ENCODE results near the gene TEC.

Gene TEC

DNA sequence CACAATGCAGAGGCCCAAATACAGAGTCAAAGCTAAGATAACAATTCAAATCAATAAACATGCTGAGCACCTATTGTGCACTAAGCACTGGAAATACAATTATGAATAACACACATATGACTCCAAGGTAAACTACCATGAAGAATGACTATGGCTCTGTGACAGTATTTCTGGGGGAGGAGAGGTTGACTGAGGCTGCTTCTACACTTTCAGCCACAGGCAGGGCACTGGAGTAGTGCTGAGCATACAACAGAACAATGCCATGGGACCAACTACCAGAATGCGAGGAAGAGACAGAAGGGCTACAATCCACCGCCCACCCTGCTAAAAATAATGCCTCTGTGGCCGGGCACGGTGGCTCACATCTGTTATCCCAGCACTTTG is 13.7 kb downstream of the TEC start:
- H3K36me3 ChIP-seq (ENCODE audit: insufficient read depth, low read length): no peaks in the 10 kb centered on the region
- no peak overlapping the region for H3K9ac ChIP-seq (ENCODE audit: low read depth, low read length)
- H3K4me1 ChIP-seq (ENCODE audit: insufficient read depth, low read length): no peaks in the 10 kb centered on the region
- no peaks in the 10 kb centered on the region for H3K9me3 ChIP-seq (ENCODE audit: control insufficient read depth, insufficient read depth, low read length)

- Histone ChIP-seq H3K36me3 (ENCODE audit: insufficient read depth, low read length) (no peaks in the 10 kb centered on the region), H3K9ac (ENCODE audit: low read depth, low read length) (no peak overlapping the region), H3K9me3 (ENCODE audit: control insufficient read depth, insufficient read depth, low read length) (no peaks in the 10 kb centered on the region), H3K4me1 (ENCODE audit: insufficient read depth, low read length) (no peaks in the 10 kb centered on the region)
These were observed 14.3 kb downstream of the TEC start for GRCh38 chr4:48255072-48255958.

DNA sequence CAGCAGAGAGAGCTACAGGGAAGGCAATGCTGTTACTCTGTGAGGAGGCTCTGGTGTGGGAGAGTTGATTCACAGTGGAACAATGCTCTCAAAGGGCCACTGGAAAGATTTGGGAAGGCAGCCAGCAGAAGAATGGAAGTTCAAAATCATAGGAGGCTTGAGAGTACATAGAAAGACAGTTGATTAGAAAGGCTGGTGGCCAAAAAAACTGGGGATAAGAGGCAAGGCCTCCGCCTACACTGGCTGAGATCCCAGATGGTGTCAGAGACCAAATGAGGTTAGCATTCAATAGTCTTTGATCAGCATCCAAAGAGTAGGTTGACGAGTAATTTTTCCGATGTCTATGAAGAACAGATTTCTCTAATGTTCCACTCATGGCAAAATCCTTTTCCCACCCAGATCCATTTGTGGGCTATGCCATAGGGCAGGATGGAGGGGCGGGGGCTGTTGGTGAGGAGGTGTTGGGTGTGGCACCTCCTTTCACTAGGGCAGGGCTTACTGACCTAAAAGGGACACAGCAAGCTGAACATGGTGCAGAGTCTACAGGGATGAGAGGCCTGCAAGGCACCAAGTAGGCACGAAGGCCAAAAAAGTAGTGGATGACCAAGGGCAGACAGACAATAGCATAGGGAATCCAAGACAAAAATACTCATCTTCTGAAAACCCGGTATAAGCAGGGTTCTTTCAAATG is 15.1 kb downstream of the TEC start:
- no peaks in the 10 kb centered on the region for H3K36me3 ChIP-seq (ENCODE audit: insufficient read depth, low read length)
- no peak overlapping the region for H3K9ac ChIP-seq (ENCODE audit: low read depth, low read length)
- H3K4me1 ChIP-seq (ENCODE audit: insufficient read depth, low read length): no peaks in the 10 kb centered on the region
- H3K9me3 ChIP-seq (ENCODE audit: control insufficient read depth, insufficient read depth, low read length): no peaks in the 10 kb centered on the region

GRCh38 chr4:48252313-48252712 is 17.3 kb downstream of the TEC start:
- Histone ChIP-seq H3K9ac (ENCODE audit: low read depth, low read length) (no peak overlapping the region), H3K9me3 (ENCODE audit: control insufficient read depth, insufficient read depth, low read length) (no peaks in the 10 kb centered on the region), H3K36me3 (ENCODE audit: insufficient read depth, low read length) (no peaks in the 10 kb centered on the region), H3K4me1 (ENCODE audit: insufficient read depth, low read length) (no peaks in the 10 kb centered on the region)

GRCh38 chr4:48250980-48251379 is 18.7 kb downstream of the TEC start:
- Histone ChIP-seq H3K36me3 (ENCODE audit: insufficient read depth, low read length) (no peaks in the 10 kb centered on the region), H3K9me3 (ENCODE audit: control insufficient read depth, insufficient read depth, low read length) (no peaks in the 10 kb centered on the region), H3K9ac (ENCODE audit: low read depth, low read length) (no peak overlapping the region), H3K4me1 (ENCODE audit: insufficient read depth, low read length) (no peaks in the 10 kb centered on the region)

DNA sequence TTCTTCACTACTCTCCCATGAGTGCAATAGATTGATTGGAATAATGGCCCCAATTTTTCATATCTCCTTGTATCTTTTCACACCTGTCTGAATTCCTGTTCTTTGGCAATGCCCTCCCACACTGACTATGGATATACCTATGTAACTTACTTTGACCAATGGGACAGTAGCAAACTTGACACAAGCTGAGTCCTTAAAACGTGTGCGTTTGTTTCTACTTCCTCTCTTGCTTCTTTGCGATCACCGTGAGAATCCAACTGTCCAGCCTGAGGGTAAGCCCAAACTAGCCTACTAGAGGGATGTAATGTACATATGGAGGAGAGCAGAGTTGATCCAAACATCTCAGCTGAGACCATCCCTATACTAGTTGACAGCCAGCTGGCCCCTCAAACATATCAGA is 19.3 kb downstream of the TEC start:
- Histone ChIP-seq H3K9ac (ENCODE audit: low read depth, low read length) (no peak overlapping the region), H3K9me3 (ENCODE audit: control insufficient read depth, insufficient read depth, low read length) (no peaks in the 10 kb centered on the region), H3K4me1 (ENCODE audit: insufficient read depth, low read length) (no peaks in the 10 kb centered on the region), H3K36me3 (ENCODE audit: insufficient read depth, low read length) (no peaks in the 10 kb centered on the region)

GRCh38 chr4:48249378-48249777 is 20.3 kb downstream of the TEC start:
- Histone ChIP-seq H3K9me3 (ENCODE audit: control insufficient read depth, insufficient read depth, low read length) (no peaks in the 10 kb centered on the region), H3K4me1 (ENCODE audit: insufficient read depth, low read length) (no peaks in the 10 kb centered on the region), H3K9ac (ENCODE audit: low read depth, low read length) (no peak overlapping the region), H3K36me3 (ENCODE audit: insufficient read depth, low read length) (no peaks in the 10 kb centered on the region)

GRCh38 chr4:48248559-48248953 is 21.1 kb downstream of the TEC start:
- Histone ChIP-seq H3K36me3 (ENCODE audit: insufficient read depth, low read length) (no peaks in the 10 kb centered on the region), H3K9me3 (ENCODE audit: control insufficient read depth, insufficient read depth, low read length) (no peaks in the 10 kb centered on the region), H3K9ac (ENCODE audit: low read depth, low read length) (no peak overlapping the region), H3K4me1 (ENCODE audit: insufficient read depth, low read length) (no peaks in the 10 kb centered on the region)

- H3K4me1 ChIP-seq (ENCODE audit: insufficient read depth, low read length): no peaks in the 10 kb centered on the region
- H3K9me3 ChIP-seq (ENCODE audit: control insufficient read depth, insufficient read depth, low read length): no peaks in the 10 kb centered on the region
- H3K9ac ChIP-seq (ENCODE audit: low read depth, low read length): no peak overlapping the region
- H3K36me3 ChIP-seq (ENCODE audit: insufficient read depth, low read length): no peaks in the 10 kb centered on the region
These were observed 21.6 kb downstream of the TEC start for GRCh38 chr4:48247878-48248558.

DNA sequence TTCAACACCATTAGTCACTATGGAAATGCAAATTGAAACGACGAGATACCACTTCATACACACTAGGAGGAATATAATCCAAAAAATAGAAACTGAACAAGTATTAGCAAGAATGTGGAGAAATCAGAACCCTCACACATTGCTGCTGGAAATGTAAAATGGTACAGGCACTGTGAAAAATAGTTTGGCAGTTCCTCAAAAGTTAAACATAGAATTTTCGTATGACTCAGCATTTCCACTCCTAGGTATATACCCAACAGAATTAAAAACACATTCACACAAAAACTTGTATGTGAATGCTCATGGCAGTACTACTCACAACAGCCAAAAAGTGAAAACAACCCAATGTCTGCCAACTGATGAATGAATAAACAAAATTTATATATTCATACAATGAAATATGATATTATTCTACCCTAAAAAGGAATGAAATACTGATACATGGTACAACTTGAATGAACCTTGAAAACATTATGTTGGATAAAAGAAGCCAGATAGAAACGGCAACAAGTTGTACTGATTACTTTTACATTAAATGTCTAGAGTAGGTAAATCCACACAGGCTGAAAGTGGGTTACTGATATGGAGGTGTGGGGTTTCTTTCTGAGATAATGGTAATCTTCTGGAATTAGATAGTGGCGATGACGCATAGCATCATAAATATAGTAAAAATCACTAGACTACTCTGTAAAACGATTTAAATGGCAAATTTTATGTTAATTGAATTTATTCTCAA is 22.3 kb downstream of the TEC start:
- Histone ChIP-seq H3K4me1 (ENCODE audit: insufficient read depth, low read length) (no peaks in the 10 kb centered on the region), H3K9ac (ENCODE audit: low read depth, low read length) (no peak overlapping the region), H3K36me3 (ENCODE audit: insufficient read depth, low read length) (no peaks in the 10 kb centered on the region), H3K9me3 (ENCODE audit: control insufficient read depth, insufficient read depth, low read length) (no peaks in the 10 kb centered on the region)

DNA sequence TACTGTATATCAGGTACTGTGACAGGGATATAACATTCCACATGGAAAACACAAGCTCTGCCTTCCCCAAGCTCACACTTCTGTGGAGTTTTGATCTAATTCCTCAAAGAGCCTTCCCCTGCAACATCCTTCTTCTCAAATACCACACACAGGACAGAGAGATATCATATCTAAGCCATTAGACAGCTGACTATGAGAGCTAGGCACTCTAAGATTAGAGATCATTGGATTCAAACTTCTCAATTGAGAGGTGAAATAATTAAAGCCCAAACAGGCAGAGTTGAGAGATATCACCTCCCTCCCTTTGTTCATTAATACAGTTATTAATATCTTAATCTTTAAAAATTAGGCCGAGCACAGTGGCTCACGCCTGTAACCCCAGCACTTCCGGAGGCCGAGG is 25.0 kb downstream of the TEC start:
- Histone ChIP-seq H3K9me3 (ENCODE audit: control insufficient read depth, insufficient read depth, low read length) (no peaks in the 10 kb centered on the region), H3K9ac (ENCODE audit: low read depth, low read length) (no peak overlapping the region), H3K4me1 (ENCODE audit: insufficient read depth, low read length) (no peaks in the 10 kb centered on the region)

DNA sequence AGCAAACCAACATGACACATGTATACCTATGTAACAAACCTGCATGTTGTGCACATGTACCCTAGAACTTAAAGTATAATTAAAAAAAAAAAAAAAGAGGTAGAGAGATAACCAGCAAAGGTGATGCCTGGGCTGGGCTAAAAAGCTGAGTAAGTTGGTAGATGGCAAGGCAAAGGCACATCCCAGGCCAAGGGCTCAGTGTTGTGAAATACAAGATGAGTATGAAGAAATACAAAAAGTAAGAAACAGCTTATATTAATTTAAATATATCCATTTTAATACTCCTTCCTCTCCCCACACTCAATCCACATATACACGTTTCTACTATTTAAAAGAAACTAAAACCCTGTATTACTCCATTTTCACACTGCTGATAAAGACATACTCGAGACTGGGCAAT is 25.8 kb downstream of the TEC start:
- Histone ChIP-seq H3K9me3 (ENCODE audit: control insufficient read depth, insufficient read depth, low read length) (no peaks in the 10 kb centered on the region), H3K4me1 (ENCODE audit: insufficient read depth, low read length) (no peaks in the 10 kb centered on the region), H3K36me3 (ENCODE audit: insufficient read depth, low read length) (no peaks in the 10 kb centered on the region), H3K9ac (ENCODE audit: low read depth, low read length) (no peak overlapping the region)

More for the DNA sequence above, 25.0 kb downstream of the TEC start:
- H3K36me3 ChIP-seq (ENCODE audit: insufficient read depth, low read length): no peaks in the 10 kb centered on the region

DNA sequence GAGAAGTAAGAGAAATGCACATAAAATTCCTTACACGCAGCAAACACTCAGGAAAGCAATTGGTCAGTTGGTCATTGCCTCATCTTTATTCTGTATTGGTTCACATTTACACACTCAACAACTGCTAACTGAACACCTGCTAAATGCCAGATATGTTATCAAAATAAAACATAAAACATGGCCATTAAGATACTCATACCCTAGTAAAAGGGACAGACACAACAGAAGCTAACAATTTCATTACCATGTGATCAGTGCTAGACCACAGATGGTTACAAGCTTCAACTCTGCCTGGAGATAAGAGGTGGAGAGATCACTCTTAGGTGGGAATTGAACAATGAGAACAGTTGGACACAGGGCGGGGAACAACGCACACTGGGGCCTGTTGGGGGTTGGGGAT is 26.2 kb downstream of the TEC start:
- Histone ChIP-seq H3K9me3 (ENCODE audit: control insufficient read depth, insufficient read depth, low read length) (no peaks in the 10 kb centered on the region), H3K36me3 (ENCODE audit: insufficient read depth, low read length) (no peaks in the 10 kb centered on the region), H3K9ac (ENCODE audit: low read depth, low read length) (no peak overlapping the region), H3K4me1 (ENCODE audit: insufficient read depth, low read length) (no peaks in the 10 kb centered on the region)

DNA sequence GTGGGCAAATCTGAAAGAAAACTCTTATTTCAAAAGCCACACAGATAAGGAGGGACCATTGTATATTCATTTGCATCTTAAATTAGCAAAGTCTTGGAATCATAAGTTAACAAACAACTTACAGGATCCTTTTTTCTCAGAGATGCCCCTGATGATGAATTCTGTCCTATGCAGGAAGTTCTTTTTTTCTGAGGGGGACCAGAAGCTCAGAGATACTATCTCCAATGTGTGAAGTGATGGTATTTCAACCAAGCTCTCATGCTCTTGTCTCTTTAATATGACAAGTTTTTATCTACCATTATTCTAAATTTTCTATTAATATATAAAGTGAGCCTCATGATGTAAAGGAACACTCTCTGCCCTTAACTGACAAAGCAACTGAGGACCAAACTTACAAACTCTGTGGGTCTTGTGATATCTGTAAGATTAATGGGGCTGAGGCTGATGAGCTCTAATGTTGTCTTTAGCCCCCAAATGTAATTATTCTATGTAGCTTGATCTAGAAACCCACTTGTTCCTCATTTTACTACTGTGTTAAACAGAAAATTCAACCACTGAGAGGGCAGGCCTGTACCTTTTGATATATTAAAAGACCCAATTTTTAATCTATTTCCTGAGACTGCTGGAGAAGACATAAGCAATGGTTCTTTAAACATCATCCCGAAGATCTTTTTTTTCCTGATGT is 27.0 kb downstream of the TEC start:
- Histone ChIP-seq H3K36me3 (ENCODE audit: insufficient read depth, low read length) (no peaks in the 10 kb centered on the region), H3K9ac (ENCODE audit: low read depth, low read length) (no peak overlapping the region), H3K4me1 (ENCODE audit: insufficient read depth, low read length) (no peaks in the 10 kb centered on the region), H3K9me3 (ENCODE audit: control insufficient read depth, insufficient read depth, low read length) (no peaks in the 10 kb centered on the region)
